GM23248 (cell line): Measurements from ENCODE around the gene SRD5A3. TPM values are rescaled to one million over a fixed set of nuclear protein-coding genes. Genes with fewer than 3 reads are reported as not detected.
A peak's percentile ranks its signal among the peaks of the same experiment; 100 is the strongest.
"Not testable (repeated sequence)": the region's sequence is repeated elsewhere in the genome, so short reads cannot be mapped to it uniquely, and the experiment has no call there.

Experiments
- DNase-seq: peaks from one replicate; pipeline ENCODE4 v3.0.0-alpha.2; 2015
- H2AFZ ChIP-seq: fragments of 200-600 bp; sonication (generic); 2 replicates; pipeline ENCODE4 v1.6.1; 2016; ENCODE audit warnings: antibody characterized with exemption
- H3F3A ChIP-seq: fragments of 200-600 bp; sonication (generic); 2 replicates; pipeline ENCODE4 v1.6.1; 2016; ENCODE audit warnings: mild to moderate bottlenecking, antibody characterized with exemption, mixed run types; ENCODE audit not compliant: insufficient read depth
- H3K27ac ChIP-seq: fragments of 200-600 bp; sonication (generic); 2 replicates; pipeline ENCODE4 v1.5.1; 2016; ENCODE audit warnings: mild to moderate bottlenecking
- H3K27me3 ChIP-seq: fragments of 200-600 bp; sonication (generic); replicated peaks from 2 replicates; pipeline ENCODE4 v1.6.1; 2016; ENCODE audit warnings: mild to moderate bottlenecking; ENCODE audit not compliant: insufficient read depth
- H3K36me3 ChIP-seq: fragments of 200-600 bp; sonication (generic); 2 replicates; pipeline ENCODE4 v1.6.1; 2016; ENCODE audit warnings: low read depth, mild to moderate bottlenecking
- H3K4me1 ChIP-seq: fragments of 200-600 bp; sonication (generic); 2 replicates; pipeline ENCODE4 v1.6.1; 2016; ENCODE audit warnings: mild to moderate bottlenecking; ENCODE audit not compliant: insufficient read depth
- H3K4me2 ChIP-seq: fragments of 200-600 bp; sonication (generic); one replicate; pipeline ENCODE4 v1.6.1; 2016; ENCODE audit warnings: mild to moderate bottlenecking; ENCODE audit not compliant: unreplicated experiment
- H3K4me3 ChIP-seq: fragments of 200-600 bp; sonication (generic); 2 replicates; pipeline ENCODE4 v1.5.1; 2016; ENCODE audit warnings: mild to moderate bottlenecking
- H3K79me2 ChIP-seq: fragments of 200-600 bp; sonication (generic); 2 replicates; pipeline ENCODE4 v1.6.1; 2016; ENCODE audit warnings: mild to moderate bottlenecking; ENCODE audit not compliant: insufficient read depth
- H3K9ac ChIP-seq: fragments of 200-600 bp; sonication (generic); 2 replicates; pipeline ENCODE4 v1.6.1; 2016; ENCODE audit warnings: mild to moderate bottlenecking
- H3K9me2 ChIP-seq: fragments of 200-600 bp; sonication (generic); 2 replicates; pipeline ENCODE4 v1.6.1; 2016; ENCODE audit warnings: mixed run types, mild to moderate bottlenecking, moderate library complexity; ENCODE audit not compliant: insufficient read depth
- H3K9me3 ChIP-seq: fragments of 200-600 bp; sonication (generic); one replicate; pipeline ENCODE4 v1.6.1; 2017; ENCODE audit warnings: low read depth
- H4K20me1 ChIP-seq: fragments of 200-600 bp; sonication (generic); 2 replicates; pipeline ENCODE4 v1.6.0; 2016; ENCODE audit not compliant: insufficient read depth
- EZH2 ChIP-seq: fragments of 200-600 bp; sonication (generic); IDR thresholded peaks from 2 replicates; pipeline ENCODE4 v1.6.1; 2018; ENCODE audit warnings: antibody characterized with exemption, mild to moderate bottlenecking; ENCODE audit not compliant: insufficient read depth, poor library complexity, severe bottlenecking
- EZH2phosphoT487 ChIP-seq: fragments of 200-600 bp; sonication (generic); IDR thresholded peaks from 2 replicates; pipeline ENCODE4 v1.6.1; 2018; ENCODE audit warnings: antibody characterized with exemption, moderate library complexity, mild to moderate bottlenecking, low read depth; ENCODE audit not compliant: insufficient read depth
- WGBS, 2 experiments: methylation state at CpG; one replicate each; pipeline ENCODE4 v1.1.6; 2015 to 2017; ENCODE audit warnings: low lambda C conversion rate in 2 of 2, low coverage in 1 of 2; ENCODE audit errors: missing lambda C conversion rate in 2 of 2; 5-methylcytosine and 5-hydroxymethylcytosine counted together
- in situ Hi-C: fragments of 300-500 bp; cut with MboI; formaldehyde crosslinking; loops from 2 replicates; pipeline ENCODE4 v1.15.0; 2020
- polyA plus RNA-seq: library from polyadenylated mRNA; unstranded; fragments of >200 nt; fragmentation: Nextera tagmentation; extraction: Ambion mirVana; gene quantifications from 2 replicates; pipeline ENCODE4 v1.2.1, GENCODE V29; 2016
- total RNA-seq: library from RNA; depleted of rRNA; stranded (reverse); fragments of >200 nt; shearing (Covaris generic); gene quantifications from 2 replicates; pipeline ENCODE4 v1.2.3, GENCODE V29; 2014

SRD5A3 gene
- total and polyA plus RNA-seq, 2 experiments from 2014 or later, result 20.6 to 54.2 TPM

DNA sequence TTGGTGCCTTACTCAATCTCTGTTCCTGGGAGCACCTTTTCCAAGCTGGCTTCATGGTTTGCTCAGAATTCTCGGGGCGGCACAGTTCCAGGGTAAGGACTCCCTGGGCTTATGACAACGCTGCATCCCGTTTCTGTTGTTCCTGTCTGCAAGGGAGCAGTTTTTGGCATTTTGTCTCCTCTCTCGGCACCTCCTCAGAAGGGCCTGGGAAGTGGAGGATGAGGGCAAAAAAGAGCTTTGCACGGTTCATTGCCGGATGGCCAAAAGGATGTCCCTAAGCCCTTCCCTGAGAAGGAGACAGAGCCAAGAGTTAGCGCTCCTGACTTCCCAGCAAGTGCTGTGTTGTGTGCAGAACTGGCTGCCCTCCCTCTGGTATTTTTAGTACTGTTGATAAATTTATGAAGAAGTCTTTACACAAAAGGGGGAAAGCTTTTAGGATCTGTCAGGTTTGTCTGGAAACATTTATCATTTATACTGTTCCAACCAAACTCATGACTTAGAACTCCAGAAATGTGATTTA is 13.4 kb downstream of the SRD5A3 start:
- Histone ChIP-seq H3K9me3 (no peaks in the 10 kb centered on the region), H3K4me1 (peaks cover 36% of the 10 kb centered on the region), H3K36me3 (no peaks in the 10 kb centered on the region), H3K79me2 (no peaks in the 10 kb centered on the region), H2AFZ (peak overlapping the region; percentile 80), H3K27ac (peak overlapping the region; percentile 82), H3K4me3 (peak overlapping the region; percentile 38), H3F3A (peaks cover 27% of the 10 kb centered on the region), H3K9me2 (no peaks in the 10 kb centered on the region), H4K20me1 (no peaks in the 10 kb centered on the region), H3K4me2 (peak overlapping the region; percentile 69), H3K27me3 (no peaks in the 10 kb centered on the region), H3K9ac (peak overlapping the region; percentile 63)
- peak; percentile 57 for DNase-seq
- in situ Hi-C loops, result no loop called here
- WGBS, 2 experiments, result 3 to 4% methylated on average over 8 of the region's 8 CpGs
- TF ChIP-seq EZH2 (no peak), EZH2phosphoT487 (no peak)

DNA sequence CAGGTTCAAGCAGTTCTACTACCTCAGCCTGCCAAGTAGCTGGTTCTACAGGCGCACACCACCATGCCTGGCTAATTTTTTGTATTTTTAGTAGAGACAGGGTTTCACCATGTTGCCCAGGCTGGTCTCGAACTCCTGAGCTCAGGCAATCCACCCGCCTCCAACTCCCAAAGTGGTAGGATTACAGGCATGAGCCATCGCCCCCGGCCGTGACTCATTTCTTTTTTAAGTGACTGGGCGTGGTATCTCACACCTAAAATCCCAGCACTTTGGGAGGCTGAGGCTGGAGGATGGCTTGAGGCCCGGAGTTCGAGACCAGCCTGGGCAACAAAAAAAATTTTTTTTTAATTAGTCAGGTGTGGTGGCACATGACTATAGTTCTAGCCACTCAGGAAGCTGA is 16.9 kb downstream of the SRD5A3 start:
- H3K9me2 ChIP-seq, H3K9ac ChIP-seq, H3K4me2 ChIP-seq, H3K27me3 ChIP-seq, H3K9me3 ChIP-seq, in situ Hi-C loops, H3K4me3 ChIP-seq, H3K36me3 ChIP-seq, H4K20me1 ChIP-seq, H2AFZ ChIP-seq, DNase-seq, H3K27ac ChIP-seq, H3K79me2 ChIP-seq: not testable (repeated sequence)
- H3F3A ChIP-seq, result peaks cover 18% of the 10 kb centered on the region
- WGBS, 2 experiments, result 94 to 96% methylated on average over 9 of the region's 9 CpGs
- peaks cover 18% of the 10 kb centered on the region for H3K4me1 ChIP-seq

DNA sequence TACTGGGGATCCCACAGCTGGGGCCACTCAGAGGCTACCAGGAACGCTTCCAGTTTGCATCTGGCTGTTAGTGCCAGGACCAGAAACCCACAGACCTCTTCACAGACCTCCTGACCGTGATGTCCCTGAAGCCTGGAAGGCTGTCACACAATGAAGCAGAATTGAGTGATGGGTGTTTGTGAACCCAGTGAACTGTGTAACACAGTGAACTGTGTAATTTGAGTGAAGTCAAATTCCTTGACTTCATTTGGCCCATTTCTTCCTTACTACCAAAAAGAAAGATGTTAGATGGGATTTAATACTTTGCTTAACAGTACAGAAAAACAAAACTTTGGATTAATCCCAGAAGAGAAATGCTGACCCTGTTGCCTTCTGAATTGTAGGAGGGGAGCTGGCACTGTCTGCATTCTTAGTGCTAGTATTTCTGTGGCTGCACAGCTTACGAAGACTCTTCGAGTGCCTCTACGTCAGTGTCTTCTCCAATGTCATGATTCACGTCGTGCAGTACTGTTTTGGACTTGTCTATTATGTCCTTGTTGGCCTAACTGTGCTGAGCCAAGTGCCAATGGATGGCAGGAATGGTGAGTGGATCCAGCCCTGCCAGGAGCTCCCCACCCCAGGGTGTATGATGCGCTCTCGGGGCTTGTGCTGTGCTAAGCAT is 17.8 kb downstream of the SRD5A3 start:
- Histone ChIP-seq H3K4me1 (peaks cover 11% of the 10 kb centered on the region), H3K36me3 (no peaks in the 10 kb centered on the region; the same call in 1 of the 2 replicates), H2AFZ (no peak overlapping the region), H3K4me3 (no peak overlapping the region), H3K27ac (no peak overlapping the region), H3K9me3 (no peaks in the 10 kb centered on the region), H3F3A (peaks cover 11% of the 10 kb centered on the region), H4K20me1 (no peaks in the 10 kb centered on the region), H3K4me2 (no peak overlapping the region), H3K27me3 (no peaks in the 10 kb centered on the region), H3K9me2 (no peaks in the 10 kb centered on the region), H3K79me2 (no peaks in the 10 kb centered on the region), H3K9ac (no peak overlapping the region)
- in situ Hi-C loops, result no loop called here
- no peak for TF ChIP-seq EZH2
- TF ChIP-seq EZH2phosphoT487, result no peak
- no peak for DNase-seq
- WGBS, 2 experiments, result 90 to 94% methylated on average over 9 of the region's 9 CpGs

DNA sequence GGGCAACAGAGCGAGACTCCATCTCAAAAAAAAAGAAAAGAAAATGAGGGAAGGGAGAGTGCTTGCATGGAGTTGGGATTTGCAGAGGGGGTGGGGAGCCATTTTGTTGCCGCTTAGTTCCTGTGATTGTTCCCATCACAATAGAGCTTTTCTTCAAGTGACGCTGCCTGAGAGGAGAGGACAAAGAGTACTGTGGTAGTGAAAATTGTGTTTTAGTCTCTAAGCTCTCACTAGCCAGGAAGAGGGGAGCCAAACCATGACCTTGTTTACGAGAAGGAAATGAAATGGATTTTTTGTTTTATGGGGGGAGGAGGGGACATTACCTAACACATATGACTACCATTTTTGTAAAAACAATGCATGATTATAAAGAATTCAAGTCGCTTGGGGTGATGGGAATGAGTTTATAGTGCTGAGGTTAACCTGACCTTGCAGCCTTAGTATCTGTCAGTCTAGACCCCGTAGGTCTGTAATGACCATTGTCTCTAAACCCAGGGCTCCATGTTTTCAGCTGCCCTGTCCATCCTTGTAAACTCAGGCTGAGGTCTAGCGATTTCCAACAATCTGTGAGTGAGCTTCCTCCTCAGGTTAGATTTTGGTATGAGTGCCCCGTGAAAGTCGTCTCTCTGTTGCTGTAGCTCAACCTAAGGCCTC is 18.8 kb downstream of the SRD5A3 start:
- H3K36me3 ChIP-seq, result no peaks in the 10 kb centered on the region; the same call in 1 of the 2 replicates
- no peaks in the 10 kb centered on the region for H4K20me1 ChIP-seq
- no peak overlapping the region for H3K9ac ChIP-seq
- H3K27ac ChIP-seq, result no peak overlapping the region
- TF ChIP-seq EZH2 (no peak), EZH2phosphoT487 (no peak)
- no peaks in the 10 kb centered on the region for H3K27me3 ChIP-seq
- no peaks in the 10 kb centered on the region for H3K9me2 ChIP-seq
- no peaks in the 10 kb centered on the region for H3K9me3 ChIP-seq
- in situ Hi-C loops, result no loop called here
- H3F3A ChIP-seq, result peaks cover under 1% of the 10 kb centered on the region; the same call in 1 of the 2 replicates
- DNase-seq, result no peak
- WGBS, 2 experiments, result 97 to 98% methylated on average over 9 of the region's 9 CpGs
- H3K4me1 ChIP-seq, result peaks cover under 1% of the 10 kb centered on the region; the same call in 1 of the 2 replicates
- no peaks in the 10 kb centered on the region for H3K79me2 ChIP-seq
- H3K4me2 ChIP-seq, result no peak overlapping the region
- no peak overlapping the region for H3K4me3 ChIP-seq
- H2AFZ ChIP-seq, result no peak overlapping the region
